IMR-90 (cell line): ENCODE data around the gene ITSN1. TPM values are rescaled to one million over a fixed set of nuclear protein-coding genes. Genes with fewer than 3 reads are reported as not detected.

Experiments used
- ATAC-seq: fragments of 200-7000 bp; cut with Tn5 transposase; 2 replicates; pipeline ENCODE4 v1.9.1; 2020; ENCODE audit warnings: low read depth, mild to moderate bottlenecking, moderate library complexity
- BruUV-seq: library from RNA; stranded (reverse); fragments of 400-500 nt; replicated peaks from 2 replicates; lab custom pipeline; 2021; lab: Mats Ljungman, UMichigan
- CTCF ChIA-PET: fragments of 300-600 bp; formaldehyde crosslinking; extraction: SDS; loops from one replicate; lab custom pipeline; 2021; ENCODE audit warnings: antibody characterized with exemption; lab: Yijun Ruan, JAX
- POLR2A ChIA-PET: fragments of 300-600 bp; sonication (Branson Sonifier 250); formaldehyde crosslinking; loops from one replicate; lab custom pipeline; 2022; ENCODE audit warnings: antibody characterized with exemption; ENCODE audit not compliant: unreplicated experiment; lab: Charles Lee
- DNase-seq: peaks from one replicate; pipeline ENCODE4 v3.0.0; 2013
- H2AFZ ChIP-seq: replicated peaks from 2 replicates; pipeline ENCODE3; 2013; ENCODE audit warnings: low read length, mild to moderate bottlenecking; ENCODE audit not compliant: poor library complexity
- H2AK5ac ChIP-seq: 2 replicates; pipeline ENCODE4 v1.6.1; 2013; ENCODE audit warnings: low read depth, low read length, inconsistent platforms
- H2AK9ac ChIP-seq: replicated peaks from 2 replicates; pipeline ENCODE3; 2013; ENCODE audit warnings: mild to moderate bottlenecking, low read depth, low read length, moderate library complexity; ENCODE audit not compliant: poor library complexity
- H2BK120ac ChIP-seq: 2 replicates; pipeline ENCODE4 v1.6.1; 2013; ENCODE audit warnings: low read depth, low read length, inconsistent platforms
- H2BK15ac ChIP-seq: 3 replicates; pipeline ENCODE4 v1.6.1; 2013; ENCODE audit warnings: low read depth, low read length, inconsistent platforms
- H2BK20ac ChIP-seq: 2 replicates; pipeline ENCODE4 v1.6.1; 2013; ENCODE audit warnings: low read depth, mild to moderate bottlenecking, inconsistent platforms, low read length, moderate library complexity
- H2BK5ac ChIP-seq: 2 replicates; pipeline ENCODE4 v1.6.1; 2013; ENCODE audit warnings: mild to moderate bottlenecking, low read depth, low read length, inconsistent platforms; ENCODE audit not compliant: poor library complexity, severe bottlenecking
- H3K14ac ChIP-seq: replicated peaks from 2 replicates; pipeline ENCODE4 v1.6.1; 2013; ENCODE audit warnings: low read depth, low read length, inconsistent platforms
- H3K18ac ChIP-seq: 2 replicates; pipeline ENCODE4 v1.6.1; 2013; ENCODE audit warnings: low read depth, low read length, control low read depth
- H3K23ac ChIP-seq: 2 replicates; pipeline ENCODE4 v1.6.1; 2013; ENCODE audit warnings: low read depth, low read length, inconsistent platforms
- H3K27ac ChIP-seq: 2 replicates; pipeline ENCODE4 v1.5.1; 2013; ENCODE audit warnings: mild to moderate bottlenecking, control low read depth, low read length; ENCODE audit not compliant: insufficient read depth
- H3K27me3 ChIP-seq: 2 replicates; pipeline ENCODE4 v1.6.1; 2013; ENCODE audit warnings: low read length; ENCODE audit not compliant: control insufficient read depth, insufficient read depth
- H3K36me3 ChIP-seq: 2 replicates; pipeline ENCODE4 v1.6.1; 2013; ENCODE audit warnings: low read length, mixed read lengths; ENCODE audit not compliant: control insufficient read depth, insufficient read depth
- H3K4ac ChIP-seq: 2 replicates; pipeline ENCODE4 v1.6.1; 2013; ENCODE audit warnings: low read depth, low read length, inconsistent platforms
- H3K4me1 ChIP-seq: 2 replicates; pipeline ENCODE4 v1.6.1; 2013; ENCODE audit warnings: low read length, mixed read lengths; ENCODE audit not compliant: control insufficient read depth, insufficient read depth
- H3K4me2 ChIP-seq: 2 replicates; pipeline ENCODE4 v1.6.1; 2013; ENCODE audit warnings: low read depth, mild to moderate bottlenecking, control low read depth, low read length, moderate library complexity
- H3K4me3 ChIP-seq: 2 replicates; pipeline ENCODE4 v1.5.1; 2013; ENCODE audit warnings: low read depth, mild to moderate bottlenecking, control low read depth, low read length, moderate library complexity; ENCODE audit not compliant: insufficient read depth
- H3K56ac ChIP-seq: 2 replicates; pipeline ENCODE4 v1.6.1; 2013; ENCODE audit warnings: low read length, inconsistent platforms; ENCODE audit not compliant: insufficient read depth; ENCODE audit errors: extremely low read depth
- H3K79me1 ChIP-seq, 2 experiments: 2 replicates each; pipeline ENCODE4 v1.6.1; 2013; ENCODE audit warnings: low read length in 2 of 2, inconsistent platforms in 1 of 2, low read depth in 1 of 2
- H3K9ac ChIP-seq: 2 replicates; pipeline ENCODE4 v1.6.1; 2013; ENCODE audit warnings: low read depth, low read length, control low read depth
- H3K9me1 ChIP-seq: 2 replicates; pipeline ENCODE4 v1.6.1; 2013; ENCODE audit warnings: low read length, inconsistent platforms; ENCODE audit not compliant: insufficient read depth
- H3K9me3 ChIP-seq: 2 replicates; pipeline ENCODE4 v1.6.1; 2013; ENCODE audit warnings: low read length; ENCODE audit not compliant: control insufficient read depth, insufficient read depth
- H4K20me1 ChIP-seq: 2 replicates; pipeline ENCODE4 v1.6.1; 2013; ENCODE audit warnings: low read length, inconsistent platforms; ENCODE audit not compliant: insufficient read depth
- H4K5ac ChIP-seq: 2 replicates; pipeline ENCODE4 v1.6.1; 2013; ENCODE audit warnings: mild to moderate bottlenecking, low read depth, low read length, control low read depth
- H4K8ac ChIP-seq, 2 experiments: 2 replicates each; pipeline ENCODE4 v1.6.1; 2013; ENCODE audit warnings: low read depth in 2 of 2, low read length in 2 of 2, control low read depth in 1 of 2, inconsistent platforms in 1 of 2
- H4K91ac ChIP-seq: 2 replicates; pipeline ENCODE4 v1.6.1; 2013; ENCODE audit warnings: low read depth, low read length, inconsistent platforms; ENCODE audit not compliant: insufficient read depth
- BHLHE40 ChIP-seq: fragments of 150-350 bp; IDR thresholded peaks from 2 replicates; pipeline ENCODE4 v1.6.1; 2016; ENCODE audit warnings: mild to moderate bottlenecking, low read depth, low read length
- CEBPB ChIP-seq: IDR thresholded peaks from 2 replicates; pipeline ENCODE4 v1.6.1; 2012; ENCODE audit warnings: low read depth, low read length, improper control_type of control experiment
- CHD1 ChIP-seq: IDR thresholded peaks from 2 replicates; pipeline ENCODE4 v1.6.1; 2012; ENCODE audit warnings: low read depth, low read length, improper control_type of control experiment
- CTCF ChIP-seq: conservative IDR thresholded peaks from 2 replicates; pipeline ENCODE4 v1.5.1; 2012; ENCODE audit warnings: mild to moderate bottlenecking, low read depth, low read length, improper control_type of control experiment
- ELK1 ChIP-seq: fragments of 150-350 bp; IDR thresholded peaks from 2 replicates; pipeline ENCODE4 v1.6.1; 2016; ENCODE audit warnings: low read depth, mild to moderate bottlenecking, low read length, moderate library complexity, borderline replicate concordance
- FOS ChIP-seq: fragments of 150-350 bp; IDR thresholded peaks from 2 replicates; pipeline ENCODE4 v1.6.1; 2016; ENCODE audit warnings: low read depth, low read length
- MAFK ChIP-seq: IDR thresholded peaks from 2 replicates; pipeline ENCODE4 v1.6.1; 2012; ENCODE audit warnings: low read depth, low read length, improper control_type of control experiment
- MAZ ChIP-seq: IDR thresholded peaks from 2 replicates; pipeline ENCODE4 v1.6.1; 2012; ENCODE audit warnings: low read depth, mild to moderate bottlenecking, low read length, improper control_type of control experiment, moderate library complexity, borderline replicate concordance
- MXI1 ChIP-seq: IDR thresholded peaks from 2 replicates; pipeline ENCODE4 v1.6.1; 2012; ENCODE audit warnings: low read depth, mild to moderate bottlenecking, low read length, moderate library complexity, borderline replicate concordance
- NFE2L2 ChIP-seq: fragments of 150-350 bp; IDR thresholded peaks from 2 replicates; pipeline ENCODE4 v1.6.1; 2016; ENCODE audit warnings: low read depth, mild to moderate bottlenecking, low read length
- POLR2A ChIP-seq: IDR thresholded peaks from 2 replicates; pipeline ENCODE4 v1.6.1; 2012; ENCODE audit warnings: mild to moderate bottlenecking, low read depth, low read length
- RAD21 ChIP-seq: IDR thresholded peaks from 2 replicates; pipeline ENCODE4 v1.6.1; 2012; ENCODE audit warnings: low read length, improper control_type of control experiment
- RCOR1 ChIP-seq: IDR thresholded peaks from 2 replicates; pipeline ENCODE4 v1.6.1; 2012; ENCODE audit warnings: mild to moderate bottlenecking, low read length, improper control_type of control experiment; ENCODE audit not compliant: insufficient replicate concordance
- RFX5 ChIP-seq: IDR thresholded peaks from 2 replicates; pipeline ENCODE4 v1.8.0; 2012; ENCODE audit warnings: low read depth, mild to moderate bottlenecking, low read length, moderate library complexity
- SMC3 ChIP-seq: fragments of 150-350 bp; IDR thresholded peaks from 2 replicates; pipeline ENCODE4 v1.6.1; 2016; ENCODE audit warnings: low read depth, mild to moderate bottlenecking, antibody characterized with exemption, low read length, moderate library complexity
- USF2 ChIP-seq: fragments of 150-350 bp; IDR thresholded peaks from 2 replicates; pipeline ENCODE4 v1.6.1; 2017; ENCODE audit warnings: mild to moderate bottlenecking, antibody characterized with exemption, low read length, low read depth
- WGBS, 2 experiments: methylation state at CpG; one replicate each; pipeline versions ENCODE4 v1.1.5 to v1.1.7; 2013; ENCODE audit warnings: missing lambda C conversion rate in 2 of 2; ENCODE audit not compliant: insufficient read length in 1 of 2; ENCODE audit errors: extremely low coverage in 2 of 2; 5-methylcytosine and 5-hydroxymethylcytosine counted together
- dilution Hi-C: fragments of 300-500 bp; cut with HindIII; formaldehyde crosslinking; loops from one replicate; pipeline ENCODE4 v1.14.3; 2018; ENCODE audit warnings: low sequenced_read_pairs; ENCODE audit not compliant: unreplicated experiment
- in situ Hi-C: fragments of 300-500 bp; cut with MboI; formaldehyde crosslinking; loops from 3 replicates; pipeline ENCODE4 v1.14.3; 2019; ENCODE audit warnings: low sequenced_read_pairs, inconsistent platforms, mixed read lengths
- intact Hi-C: fragments of 100-400 bp; cut with micrococcal nuclease; formaldehyde crosslinking; loops from 2 replicates; pipeline ENCODE4 v1.10.0; 2022
- polyA plus RNA-seq, 3 experiments: library from polyadenylated mRNA; depleted of rRNA; stranded (reverse); fragments of >200 nt; gene quantifications; 2 replicates each; pipeline ENCODE4 v1.2.3, GENCODE V29; 2012; ENCODE audit warnings: low replicate concordance in 1 of 3
- total RNA-seq: library from RNA; depleted of rRNA; stranded (reverse); fragments of >200 nt; gene quantifications from 2 replicates; pipeline ENCODE4 v1.2.3, GENCODE V29; 2012

The ITSN1 gene
- total and polyA plus RNA-seq, 2 of the 4 experiments (the other 2 are of a cell fraction) = 45.4 to 62.0 TPM

- H3K27ac ChIP-seq = no peak overlapping the region
- H3K14ac ChIP-seq = no peak overlapping the region
- ChIA-PET CTCF (interaction anchor here (0.9 kb wide), 1 partner anchor 22 kb away, joined by 3 read pairs; no protein-coding TSS in a partner anchor), POLR2A (no interaction called here)
- H3K27me3 ChIP-seq = no peaks in the 10 kb centered on the region
- no peak overlapping the region for H4K8ac ChIP-seq
- no peaks in the 10 kb centered on the region for H3K36me3 ChIP-seq
- no peak overlapping the region for H2AK5ac ChIP-seq
- no peak overlapping the region for H3K18ac ChIP-seq
- no peak overlapping the region for H2AFZ ChIP-seq
- H3K4me1 ChIP-seq = peaks cover 15% of the 10 kb centered on the region
- TF ChIP-seq CEBPB (no peak), MAZ (no peak), RCOR1 (no peak), MXI1 (no peak), RAD21 (no peak), USF2 (no peak), CTCF (no peak), ELK1 (no peak), SMC3 (no peak), POLR2A (no peak), NFE2L2 (no peak), FOS (no peak), RFX5 (no peak), BHLHE40 (no peak), CHD1 (no peak), MAFK (no peak)
- no peak overlapping the region for H4K91ac ChIP-seq
- BruUV-seq = no TSS peak
- in situ Hi-C loops = no loop called here
- WGBS, 2 experiments = no CpG with 5 or more reads among the region's 2 CpGs
- no peak overlapping the region for H2BK120ac ChIP-seq
- H3K4me2 ChIP-seq = no peak overlapping the region
- no peak overlapping the region for H3K9ac ChIP-seq
- H3K79me1 ChIP-seq = peaks cover 0 to 9% of the 10 kb centered on the region in 2 experiments; a peak in 1 of 4 replicates
- no peak for ATAC-seq
- H4K5ac ChIP-seq = no peak overlapping the region
- peak overlapping the region; percentile 39; the same call in 1 of the 2 replicates for H2BK20ac ChIP-seq
- H2BK5ac ChIP-seq = no peak overlapping the region
- peaks cover 20% of the 10 kb centered on the region for H3K9me1 ChIP-seq
- dilution Hi-C loops = no loop called here
- no peak for DNase-seq
- no peak overlapping the region for H3K23ac ChIP-seq
- no peak overlapping the region for H3K4me3 ChIP-seq
- H2BK15ac ChIP-seq = no peak overlapping the region
- H3K4ac ChIP-seq = no peak overlapping the region
- intact Hi-C loops = no loop called here
- H4K20me1 ChIP-seq = no peaks in the 10 kb centered on the region
- H2AK9ac ChIP-seq = no peak overlapping the region
- H3K9me3 ChIP-seq = no peaks in the 10 kb centered on the region
- no peak overlapping the region for H3K56ac ChIP-seq
Observed at GRCh38 chr21:33945652-33946270, 303.5 kb downstream of the ITSN1 start.
